GM13977 (cell line): ENCODE measurements around the gene CBR3.

Experiments used
- DNase-seq: peaks from one replicate; pipeline ENCODE4 v3.0.0; 2012; ENCODE audit warnings: low spot score
- in situ Hi-C: fragments of 300-500 bp; cut with MboI; formaldehyde crosslinking; loops from one replicate; pipeline ENCODE4 v1.12.0; 2022; ENCODE audit warnings: low sequenced_read_pairs, low pct_unique_long_range_greater_than_20kb, mixed read lengths, inconsistent platforms; ENCODE audit not compliant: unreplicated experiment
- TF ChIP-seq, protein P1 (sequence below): IDR thresholded peaks from 2 replicates; pipeline ENCODE4 v1.5.1; 2012; ENCODE audit warnings: mild to moderate bottlenecking, control low read depth; ENCODE audit not compliant: insufficient read depth; ENCODE audit errors: extremely low read depth, missing control alignments

Gene CBR3

DNA sequence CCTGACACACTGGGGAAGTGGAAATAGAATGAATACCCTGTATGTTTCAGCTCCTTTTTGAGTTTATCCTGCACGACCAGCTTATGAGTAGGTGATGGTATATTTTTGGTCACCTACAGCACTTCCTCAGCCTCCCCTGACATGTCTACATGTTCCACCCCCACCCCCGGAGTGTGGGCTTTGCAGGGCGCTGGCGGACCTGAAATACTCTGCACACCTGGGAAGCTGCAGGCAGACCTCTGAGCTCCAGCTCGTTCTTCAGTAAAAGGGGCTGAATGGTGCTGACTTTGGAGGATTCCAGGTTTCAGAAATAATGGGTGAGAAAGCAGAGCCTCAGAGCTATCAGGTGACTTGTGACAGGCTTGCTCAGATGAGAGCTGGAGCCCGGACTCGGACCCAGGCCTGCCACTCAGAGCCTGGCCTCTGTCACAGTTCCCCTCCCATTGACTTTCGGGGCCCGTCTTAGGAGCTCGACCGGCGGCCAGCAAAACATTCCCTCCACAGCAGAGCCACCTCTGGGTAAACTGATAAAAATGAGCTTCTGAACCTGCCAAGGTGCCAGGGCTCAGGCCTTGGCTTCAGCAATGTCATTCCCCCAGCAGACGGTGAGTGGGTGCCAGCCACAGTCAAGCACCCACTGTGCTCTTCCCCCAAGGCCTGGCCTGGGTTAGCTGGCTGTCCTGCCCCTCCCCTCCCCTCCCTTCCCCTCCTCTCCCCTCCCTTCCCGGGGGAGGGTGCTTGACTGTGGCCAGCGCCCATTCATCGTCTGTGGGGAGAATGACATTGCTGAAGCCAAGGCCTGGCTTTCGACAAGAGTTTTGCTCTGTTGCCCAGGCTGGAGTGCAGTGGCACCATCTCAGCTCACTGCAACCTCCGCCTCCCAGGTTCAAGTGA, 51.9 kb downstream of the CBR3 start:
- TF ChIP-seq, protein P1, sequence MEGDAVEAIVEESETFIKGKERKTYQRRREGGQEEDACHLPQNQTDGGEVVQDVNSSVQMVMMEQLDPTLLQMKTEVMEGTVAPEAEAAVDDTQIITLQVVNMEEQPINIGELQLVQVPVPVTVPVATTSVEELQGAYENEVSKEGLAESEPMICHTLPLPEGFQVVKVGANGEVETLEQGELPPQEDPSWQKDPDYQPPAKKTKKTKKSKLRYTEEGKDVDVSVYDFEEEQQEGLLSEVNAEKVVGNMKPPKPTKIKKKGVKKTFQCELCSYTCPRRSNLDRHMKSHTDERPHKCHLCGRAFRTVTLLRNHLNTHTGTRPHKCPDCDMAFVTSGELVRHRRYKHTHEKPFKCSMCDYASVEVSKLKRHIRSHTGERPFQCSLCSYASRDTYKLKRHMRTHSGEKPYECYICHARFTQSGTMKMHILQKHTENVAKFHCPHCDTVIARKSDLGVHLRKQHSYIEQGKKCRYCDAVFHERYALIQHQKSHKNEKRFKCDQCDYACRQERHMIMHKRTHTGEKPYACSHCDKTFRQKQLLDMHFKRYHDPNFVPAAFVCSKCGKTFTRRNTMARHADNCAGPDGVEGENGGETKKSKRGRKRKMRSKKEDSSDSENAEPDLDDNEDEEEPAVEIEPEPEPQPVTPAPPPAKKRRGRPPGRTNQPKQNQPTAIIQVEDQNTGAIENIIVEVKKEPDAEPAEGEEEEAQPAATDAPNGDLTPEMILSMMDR, result no peak
- DNase-seq, result no peak
- in situ Hi-C loops, result no loop called here

DNA sequence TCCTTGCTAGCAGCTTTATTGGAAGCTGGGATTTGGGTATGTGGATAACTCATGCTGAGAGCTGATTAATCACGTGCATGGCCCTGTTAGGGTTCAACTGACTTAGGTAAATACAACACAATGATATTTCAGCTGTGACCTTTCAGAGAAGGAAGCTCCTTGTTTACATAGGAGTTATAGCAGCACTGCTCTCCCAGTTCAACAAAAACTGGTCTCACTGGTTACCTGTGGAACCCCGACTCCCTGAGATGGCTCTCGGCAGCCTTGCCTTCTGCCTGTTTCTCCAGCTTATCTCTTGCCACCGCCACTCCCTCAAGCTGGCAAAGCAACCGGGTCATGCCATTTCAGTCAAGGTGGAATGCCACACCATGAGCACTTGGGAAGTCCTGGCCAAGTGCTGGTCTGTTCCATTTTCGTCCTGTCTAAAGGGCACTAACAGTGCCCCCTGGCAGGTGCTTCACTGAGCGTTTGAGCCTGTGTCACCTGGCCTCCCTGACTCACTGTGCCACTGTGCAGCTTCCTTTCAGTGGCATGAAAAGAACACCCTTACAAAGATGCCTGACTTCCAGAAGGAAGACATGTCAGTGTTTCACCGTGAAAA, 53.3 kb downstream of the CBR3 start:
- no peak for DNase-seq
- in situ Hi-C loops, result no loop called here
- TF ChIP-seq, protein P1, result no peak

DNA sequence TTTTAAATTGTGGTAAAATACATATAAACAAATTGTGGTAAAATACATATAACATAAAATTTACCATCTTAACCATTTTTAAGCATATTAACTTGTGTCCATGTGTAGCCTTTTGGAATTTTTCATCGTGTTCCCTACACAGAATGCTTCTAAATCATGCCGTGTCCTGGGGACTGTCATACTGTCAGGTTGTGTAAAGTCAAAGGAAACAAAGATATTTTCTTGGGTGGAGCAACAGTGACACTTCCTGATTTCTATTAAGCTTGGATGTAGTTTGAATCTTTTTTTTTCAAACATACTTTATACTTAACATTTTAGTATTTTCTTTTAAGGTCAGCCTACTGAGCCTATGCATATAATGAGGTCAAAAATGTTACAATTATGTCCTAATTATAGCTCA, 54.1 kb downstream of the CBR3 start:
- TF ChIP-seq, protein P1, result no peak
- DNase-seq, result no peak
- in situ Hi-C loops, result no loop called here

DNA sequence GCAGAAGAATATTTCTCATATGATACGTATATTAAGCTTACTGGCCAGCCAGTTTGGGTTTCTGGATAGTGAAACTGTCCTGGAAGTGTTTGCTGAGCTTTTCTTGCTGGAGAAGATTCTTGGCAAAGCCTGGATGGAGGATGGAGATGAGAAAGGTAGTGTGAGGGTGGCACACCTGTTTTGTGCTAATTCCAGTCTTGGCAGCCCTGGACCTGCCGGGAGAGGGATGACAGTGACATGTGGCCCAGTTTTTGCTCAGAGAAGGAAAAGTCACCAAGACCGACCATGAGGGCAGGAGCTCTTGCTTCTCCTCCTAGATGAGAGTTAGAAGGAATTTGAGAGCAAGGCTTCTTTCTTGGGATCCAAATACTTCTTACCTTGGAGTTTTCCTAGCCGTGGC, 55.9 kb downstream of the CBR3 start:
- in situ Hi-C loops, result no loop called here
- TF ChIP-seq, protein P1, result no peak
- DNase-seq, result no peak

DNA sequence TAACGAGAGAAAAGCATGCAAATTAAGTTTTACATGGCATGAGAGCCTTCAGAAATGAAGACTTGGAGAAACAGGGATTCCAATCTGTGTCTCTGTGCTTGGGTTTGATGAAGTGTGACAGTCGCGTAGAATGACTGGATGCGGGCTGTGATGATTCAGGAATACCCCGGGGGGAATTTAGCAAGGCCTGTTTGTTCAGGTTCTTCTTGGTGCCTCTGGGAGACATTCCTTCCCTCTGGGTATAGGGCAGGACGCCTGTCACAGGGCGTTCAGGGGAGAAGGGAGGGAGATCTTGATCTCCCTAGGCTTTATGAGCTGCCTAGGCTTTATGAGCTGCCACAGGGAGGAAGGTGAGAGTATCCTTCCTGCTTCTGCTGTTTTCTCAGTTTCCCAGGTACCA, 58.3 kb downstream of the CBR3 start:
- TF ChIP-seq, protein P1, result no peak
- in situ Hi-C loops, result no loop called here
- no peak for DNase-seq

DNA sequence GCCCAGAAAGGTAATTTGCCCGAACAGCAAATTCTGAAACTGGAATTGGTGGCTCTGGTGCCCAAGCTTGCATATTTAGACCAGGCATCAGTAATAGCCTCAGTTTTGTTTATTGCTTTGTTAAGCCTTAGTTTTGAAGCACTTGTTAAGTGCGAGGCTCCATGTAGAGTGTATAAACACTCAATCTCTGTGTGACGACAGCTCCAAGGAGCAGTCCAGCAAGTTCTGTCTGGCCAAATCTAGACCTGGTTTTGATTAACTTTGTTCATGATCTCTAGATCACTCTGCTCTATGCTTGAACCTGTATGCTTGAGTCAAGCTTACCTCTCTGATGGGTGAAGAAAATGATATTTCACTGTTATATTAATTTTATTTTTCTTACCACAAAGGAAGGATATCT, 59.1 kb downstream of the CBR3 start:
- in situ Hi-C loops, result no loop called here
- TF ChIP-seq, protein P1, result no peak
- DNase-seq, result no peak
